ENCODE results near the gene PLCB1.

GRCh38 chr20:8127553-8128255, 4.4 kb upstream of the PLCB1 start:
- TF ChIP-seq CTCF (IDR thresholded peaks at IDR 0.05; ENCODE audit: insufficient read depth, low read depth, low read length) (no peak), EZH2 (IDR thresholded peaks at IDR 0.05; ENCODE audit: insufficient read depth, low read length) (no peak)

Measured in astrocyte (in vitro differentiated cells and primary cell).